K562 (cell line): ENCODE results near the gene MPC2. TPM values are rescaled to one million over a fixed set of nuclear protein-coding genes. Genes with fewer than 3 reads are reported as not detected.

Source experiments
- CTBP1 ChIP-seq: fragments of 450-650 bp; IDR thresholded peaks from 2 replicates; pipeline ENCODE4 v1.6.1; 2016; ENCODE audit warnings: borderline replicate concordance
- DPF2 ChIP-seq: fragments of 450-650 bp; IDR thresholded peaks from 2 replicates; pipeline ENCODE4 v1.6.1; 2016
- EP300 ChIP-seq: IDR thresholded peaks from 2 replicates; pipeline ENCODE4 v1.6.1; 2012; ENCODE audit warnings: low read length, improper control_type of control experiment
- FOSL1 ChIP-seq: fragments of 200-800 bp; sonication (Bioruptor generic); conservative IDR thresholded peaks from 2 replicates; pipeline ENCODE4 v1.6.1; 2016; ENCODE audit warnings: missing genetic modification characterization, missing compliant biosample characterization
- HDAC1 ChIP-seq, 2 experiments: fragments of 450-650 bp; IDR thresholded peaks; 2 replicates each; pipeline ENCODE4 v1.6.1; 2016 to 2017; ENCODE audit warnings: inconsistent platforms in 1 of 2, mild to moderate bottlenecking in 1 of 2, moderate library complexity in 1 of 2
- HDAC2 ChIP-seq: fragments of 450-650 bp; IDR thresholded peaks from 2 replicates; pipeline ENCODE4 v1.6.1; 2016; ENCODE audit warnings: mild to moderate bottlenecking
- MAFF ChIP-seq: IDR thresholded peaks from 2 replicates; pipeline ENCODE4 v1.6.1; 2012; ENCODE audit warnings: low read length, improper control_type of control experiment
- MAFG ChIP-seq: fragments of 450-650 bp; conservative IDR thresholded peaks from 2 replicates; pipeline ENCODE4 v1.6.1; 2016; ENCODE audit warnings: missing genetic modification characterization, missing compliant biosample characterization
- NRF1 ChIP-seq, 2 experiments: fragments of 450-650 bp; IDR thresholded peaks in 1 of 2; conservative IDR thresholded peaks in 1 of 2; 2 replicates each; pipeline ENCODE4 v1.6.1; 2014; ENCODE audit warnings: mild to moderate bottlenecking in 2 of 2
- POLR2AphosphoS2 ChIP-seq: IDR thresholded peaks from 2 replicates; pipeline ENCODE4 v1.6.1; 2012; ENCODE audit warnings: low read length, improper control_type of control experiment
- RAD21 ChIP-seq, 2 experiments: fragments of 250-450 bp in 1 of 2; fragments of 450-650 bp in 1 of 2; sonication (Bioruptor Pico) in 1 of 2; formaldehyde crosslinking in 1 of 2; IDR thresholded peaks in 1 of 2; conservative IDR thresholded peaks in 1 of 2; 2 replicates each; pipeline versions ENCODE4 v1.4.0 to v1.8.0; 2020 to 2022; ENCODE audit warnings: mild to moderate bottlenecking in 2 of 2, moderate library complexity in 1 of 2
- RBBP5 ChIP-seq: fragments of 200-600 bp; sonication (generic); IDR thresholded peaks from 2 replicates; pipeline ENCODE4 v1.6.1; 2012; ENCODE audit warnings: borderline replicate concordance, mild to moderate bottlenecking, low read length, control low read depth, inconsistent platforms; ENCODE audit not compliant: insufficient read depth, poor library complexity, severe bottlenecking
- SMARCA4 ChIP-seq: fragments of 450-650 bp; IDR thresholded peaks from 2 replicates; pipeline ENCODE4 v1.6.1; 2016
- SNAPC5 ChIP-seq: fragments of 250-450 bp; sonication (Bioruptor Pico); IDR thresholded peaks from 2 replicates; pipeline ENCODE4 v1.8.0; 2021; ENCODE audit warnings: moderate library complexity, mild to moderate bottlenecking, inconsistent platforms
- SOX6 ChIP-seq: fragments of 450-650 bp; IDR thresholded peaks from 2 replicates; pipeline ENCODE4 v1.6.1; 2014; ENCODE audit warnings: mild to moderate bottlenecking
- TARDBP ChIP-seq: fragments of 450-650 bp; IDR thresholded peaks from 2 replicates; pipeline ENCODE4 v1.6.1; 2016
- YY1 ChIP-seq, 3 experiments: IDR thresholded peaks; 2 replicates each; pipeline ENCODE4 v1.6.1; 2011; ENCODE audit warnings: low read length in 2 of 3, mild to moderate bottlenecking in 2 of 3, moderate library complexity in 2 of 3, borderline replicate concordance in 1 of 3, control low read depth in 1 of 3, low read depth in 1 of 3; ENCODE audit not compliant: insufficient read depth in 3 of 3, insufficient replicate concordance in 2 of 3, control insufficient read depth in 1 of 3, insufficient read length in 1 of 3; ENCODE audit errors: extremely low read depth in 1 of 3
- ZNF436 ChIP-seq: fragments of 250-450, 450-650 bp; sonication (Bioruptor Pico); formaldehyde crosslinking; IDR thresholded peaks from 2 replicates; pipeline ENCODE4 v1.7.0; 2020; ENCODE audit warnings: mild to moderate bottlenecking
- polyA plus RNA-seq, 8 experiments: library from polyadenylated mRNA; depleted of rRNA in 4 of 8; stranded (reverse) in 5 of 8; unstranded in 3 of 8; fragments of >200 nt; fragmentation: Nextera tagmentation in 2 of 8; fragmentation: Illumina TruSeq in 1 of 8; extraction: Ambion mirVana in 2 of 8; extraction: Trizol in 1 of 8; gene quantifications; 2 replicates each; pipeline versions ENCODE4 v1.2.1 to v1.2.3, GENCODE V29; 2011 to 2014; ENCODE audit warnings: inconsistent platforms in 1 of 8, missing spikeins in 1 of 8
- total RNA-seq, 7 experiments: library from RNA; depleted of rRNA in 6 of 7; stranded (reverse); fragments of >200 nt in 6 of 7; fragmentation: Illumina TruSeq in 2 of 7; extraction: Trizol in 2 of 7; gene quantifications; 2 replicates each; pipeline versions ENCODE4 v1.2.1 to v1.2.3, GENCODE V29; 2011 to 2021; ENCODE audit warnings: low replicate concordance in 1 of 7

The MPC2 gene
- total and polyA plus RNA-seq, 9 of the 15 experiments (the other 6 are each of a cell fraction or from before 2014, with no cell fraction given) = 70.7 to 179 (median 144) TPM

- no peak for TF ChIP-seq SNAPC5 (CRISPR knock-in tag)
- TF ChIP-seq EP300 = peak; percentile 25; the same call in 1 of the 2 replicates
- no peak for TF ChIP-seq POLR2AphosphoS2
- no peak for TF ChIP-seq ZNF436 (CRISPR knock-in tag)
- peak in 1 of 3 experiments; percentile 19 for TF ChIP-seq YY1 (IDR thresholded peaks at IDR 0.05; ENCODE audit: borderline replicate concordance in 1 of 3, control insufficient read depth in 1 of 3, extremely low read depth in 1 of 3, insufficient read depth in 3 of 3, insufficient read length in 1 of 3, insufficient replicate concordance in 2 of 3, low read depth in 1 of 3, low read length in 2 of 3)
- peak; percentile 34; the same call in 1 of the 2 replicates for TF ChIP-seq MAFF
- peak; percentile 33; the same call in 1 of the 2 replicates for TF ChIP-seq MAFG
- peak in 1 of 2 experiments; percentile 35; a peak in 1 of 4 replicates for TF ChIP-seq HDAC1 (IDR thresholded peaks at IDR 0.05)
- peak; percentile 75 for TF ChIP-seq CTBP1
- peak; percentile 73 for TF ChIP-seq DPF2
- TF ChIP-seq HDAC2 = 0 out of 2 replicates have a peak, but pooled peaks have one; percentile 37
- TF ChIP-seq RAD21 (CRISPR knock-in tag; conservative IDR thresholded peaks at IDR 0.05 in 1 of 2, IDR thresholded peaks at IDR 0.05 in 1 of 2) = peak in 1 of 2 experiments; percentile 33; a peak in 2 of 4 replicates
- no peak for TF ChIP-seq TARDBP
- TF ChIP-seq FOSL1 (tag) = peak; percentile 84
- peak; percentile 58 for TF ChIP-seq SMARCA4
- peak in 1 of 2 experiments; percentile 41; a peak in 1 of 4 replicates for TF ChIP-seq NRF1 (conservative IDR thresholded peaks at IDR 0.05 in 1 of 2, IDR thresholded peaks at IDR 0.05 in 1 of 2)
- no peak for TF ChIP-seq RBBP5
- 0 out of 2 replicates have a peak, but pooled peaks have one; percentile 30 for TF ChIP-seq SOX6
Observed at GRCh38 chr1:167904652-167905130, 32.2 kb downstream of the MPC2 start (continued).
